ENCODE measurements around the gene CLPX.
"Not testable (repeated sequence)": the region's sequence is repeated elsewhere in the genome, so short reads cannot be mapped to it uniquely, and the experiment has no call there.

- TF ChIP-seq EZH2 (IDR thresholded peaks at IDR 0.05); POLR2AphosphoS5 (IDR thresholded peaks at IDR 0.05; ENCODE audit: borderline replicate concordance, low read depth, low read length): not testable (repeated sequence)
These were observed 85.3 kb downstream of the CLPX start for GRCh38 chr15:65099801-65100200.

Data from SK-N-MC (cell line).